GM06990 (cell line): Measurements from ENCODE around the gene CSNK1D.

ENCODE experiments used
- DNase-seq: peaks from one replicate; pipeline ENCODE4 v3.0.0-alpha.2; 2011; ENCODE audit not compliant: insufficient read length; ENCODE audit errors: extremely low read depth
- H3K27me3 ChIP-seq: replicated peaks from 2 replicates; pipeline ENCODE4 v1.6.0; 2011; ENCODE audit warnings: low read length; ENCODE audit not compliant: control insufficient read depth, insufficient read depth
- H3K36me3 ChIP-seq: 2 replicates; pipeline ENCODE4 v1.5.1; 2011; ENCODE audit warnings: low read length; ENCODE audit not compliant: control insufficient read depth, insufficient read depth
- H3K4me3 ChIP-seq: replicated peaks from 2 replicates; pipeline ENCODE4 v1.5.1; 2011; ENCODE audit warnings: low read depth, mild to moderate bottlenecking, control low read depth, low read length
- CTCF ChIP-seq: IDR thresholded peaks from 2 replicates; pipeline ENCODE4 v1.5.1; 2011; ENCODE audit warnings: low read length, control low read depth, mild to moderate bottlenecking, inconsistent platforms; ENCODE audit not compliant: insufficient read depth, poor library complexity, severe bottlenecking

CSNK1D gene

DNA sequence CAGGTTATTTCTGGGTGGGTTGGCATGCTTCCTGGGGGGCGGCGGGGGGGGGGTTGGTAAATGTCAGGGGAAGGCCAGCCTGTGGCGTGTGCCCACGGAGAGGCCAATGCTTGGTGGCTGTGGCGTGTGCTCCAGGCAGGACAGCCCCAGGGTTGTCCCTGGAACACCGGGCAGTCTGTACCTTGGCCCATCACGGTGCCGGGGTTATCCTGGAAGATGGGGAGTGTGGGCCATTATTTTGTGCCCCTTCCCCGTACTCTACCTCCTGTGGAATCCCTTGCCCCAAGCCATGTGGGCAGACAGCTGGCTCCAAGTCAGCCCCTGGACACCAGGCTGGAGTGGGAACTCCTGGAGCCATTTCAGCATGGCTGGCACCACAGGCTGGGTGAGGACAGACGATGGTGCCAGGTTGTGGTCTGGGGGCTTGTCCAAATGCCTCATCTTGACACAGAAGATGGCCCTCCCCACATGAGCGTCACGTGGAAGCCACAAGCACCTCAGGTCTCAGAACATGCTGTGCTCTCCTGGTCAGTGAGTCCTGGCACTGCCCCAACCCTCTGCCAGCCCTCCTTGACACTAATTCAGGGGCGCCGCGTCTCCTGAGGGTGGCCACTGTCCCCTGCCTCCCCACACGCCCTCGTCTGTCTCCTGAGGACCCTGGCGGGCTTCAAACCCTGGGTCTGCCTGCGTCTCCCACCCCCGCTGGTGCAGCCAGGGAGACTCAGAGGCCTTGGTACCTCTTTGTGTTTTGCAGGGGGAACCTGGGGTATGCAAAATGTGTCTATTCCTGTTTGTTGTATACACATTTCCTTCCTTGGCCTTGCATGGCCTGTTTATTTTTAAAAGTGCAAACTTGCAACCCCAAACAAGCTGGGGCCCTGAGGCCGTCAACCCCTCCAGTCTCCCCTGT, 40.4 kb downstream of the CSNK1D start:
- Histone ChIP-seq H3K27me3 (no peaks in the 10 kb centered on the region), H3K36me3 (peaks cover 2% of the 10 kb centered on the region), H3K4me3 (no peak overlapping the region)
- DNase-seq = peak; percentile 40
- TF ChIP-seq CTCF = no peak

GRCh38 chr17:82232322-82232820, 41.1 kb downstream of the CSNK1D start:
- peaks cover 2% of the 10 kb centered on the region for H3K36me3 ChIP-seq
- no peaks in the 10 kb centered on the region for H3K27me3 ChIP-seq
- peak overlapping the region; percentile 70 for H3K4me3 ChIP-seq
- peak; percentile 19 for DNase-seq
- no peak for TF ChIP-seq CTCF

- Histone ChIP-seq H3K36me3 (no peaks in the 10 kb centered on the region; the same call in none of the 2 replicates), H3K27me3 (no peaks in the 10 kb centered on the region), H3K4me3 (peak overlapping the region; percentile 70)
- DNase-seq = peak; percentile 56
- TF ChIP-seq CTCF = no peak
These were observed 41.8 kb downstream of the CSNK1D start for GRCh38 chr17:82231562-82232321.

DNA sequence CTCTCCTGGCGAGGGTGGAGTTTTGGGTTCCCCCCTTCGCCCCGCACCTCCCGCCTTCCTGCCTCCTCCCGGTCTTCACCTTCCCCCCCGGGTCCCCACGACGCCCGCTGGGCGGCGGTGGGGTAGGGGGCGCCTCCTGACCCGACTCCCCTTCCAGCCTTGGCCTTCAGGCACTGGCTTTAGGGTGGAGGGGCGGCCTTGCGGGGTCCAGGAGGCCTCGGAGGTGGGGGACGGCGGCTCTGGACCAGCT, 42.3 kb downstream of the CSNK1D start:
- DNase-seq = no peak
- no peak for TF ChIP-seq CTCF
- Histone ChIP-seq H3K4me3 (peak overlapping the region; percentile 70), H3K36me3 (no peaks in the 10 kb centered on the region; the same call in none of the 2 replicates), H3K27me3 (no peaks in the 10 kb centered on the region)

GRCh38 chr17:82230609-82231311, 42.7 kb downstream of the CSNK1D start:
- peak; percentile 77 for DNase-seq
- H3K4me3 ChIP-seq = peak overlapping the region; percentile 70
- no peaks in the 10 kb centered on the region; the same call in 1 of the 2 replicates for H3K36me3 ChIP-seq
- TF ChIP-seq CTCF = peak; percentile 26
- no peaks in the 10 kb centered on the region for H3K27me3 ChIP-seq
